ENCODE results near the gene EIF4E1B.
"Not testable (repeated sequence)": the region's sequence is repeated elsewhere in the genome, so short reads cannot be mapped to it uniquely, and the experiment has no call there.

Gene EIF4E1B, protein sequence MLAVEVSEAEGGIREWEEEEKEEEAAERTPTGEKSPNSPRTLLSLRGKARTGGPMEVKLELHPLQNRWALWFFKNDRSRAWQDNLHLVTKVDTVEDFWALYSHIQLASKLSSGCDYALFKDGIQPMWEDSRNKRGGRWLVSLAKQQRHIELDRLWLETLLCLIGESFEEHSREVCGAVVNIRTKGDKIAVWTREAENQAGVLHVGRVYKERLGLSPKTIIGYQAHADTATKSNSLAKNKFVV

DNA sequence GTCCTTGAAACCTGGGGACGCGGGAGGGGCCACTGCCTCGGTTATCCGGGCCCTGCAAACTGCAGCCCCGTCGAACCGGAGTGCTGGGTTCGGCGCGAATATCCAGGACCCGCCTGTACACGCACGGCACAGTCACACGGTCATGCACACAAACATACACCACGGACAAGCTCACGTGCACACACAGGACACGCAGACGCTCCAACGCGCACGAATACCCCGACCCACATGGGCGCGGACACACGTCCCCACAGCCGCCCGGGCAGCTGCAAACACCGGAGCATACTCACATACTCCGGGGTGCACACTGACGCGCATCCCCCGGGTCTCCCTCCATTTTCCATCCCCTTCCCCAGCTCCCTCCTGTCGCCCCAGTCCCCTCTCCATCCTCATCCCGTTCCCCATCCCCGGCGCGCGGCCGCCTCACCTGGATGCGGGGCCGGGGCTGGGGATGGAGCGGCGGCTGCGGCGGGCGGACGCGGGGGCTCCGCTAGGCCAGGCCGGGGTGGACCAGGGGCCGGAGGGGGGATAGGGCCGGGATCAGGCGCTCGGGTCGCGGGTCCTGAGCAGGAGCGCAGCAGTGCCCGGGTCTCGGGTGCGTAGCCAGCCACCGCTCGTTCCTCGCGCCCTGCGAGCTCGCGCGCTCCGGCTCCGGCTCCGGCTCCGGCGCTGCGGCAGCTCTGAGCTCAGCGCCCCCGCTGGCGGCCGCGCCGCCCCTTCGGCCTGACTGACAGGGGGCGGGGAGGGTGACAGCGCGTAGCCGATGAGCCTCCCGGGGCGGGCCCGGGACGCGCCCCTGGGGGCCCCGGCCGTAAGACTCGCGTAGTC is at the start of gene EIF4E1B, which contains the start of gene SNCB:
EIF4E1B (plus strand) TSS at position 823 of the 828 bp plus-strand sequence. CDS start 12,113 bp downstream, outside the sequence.
SNCB (minus strand) TSS at position 682 of the 828 bp plus-strand sequence. CDS start 880 bp downstream, outside the sequence.
- DNase-seq: peak; percentile 17

DNA sequence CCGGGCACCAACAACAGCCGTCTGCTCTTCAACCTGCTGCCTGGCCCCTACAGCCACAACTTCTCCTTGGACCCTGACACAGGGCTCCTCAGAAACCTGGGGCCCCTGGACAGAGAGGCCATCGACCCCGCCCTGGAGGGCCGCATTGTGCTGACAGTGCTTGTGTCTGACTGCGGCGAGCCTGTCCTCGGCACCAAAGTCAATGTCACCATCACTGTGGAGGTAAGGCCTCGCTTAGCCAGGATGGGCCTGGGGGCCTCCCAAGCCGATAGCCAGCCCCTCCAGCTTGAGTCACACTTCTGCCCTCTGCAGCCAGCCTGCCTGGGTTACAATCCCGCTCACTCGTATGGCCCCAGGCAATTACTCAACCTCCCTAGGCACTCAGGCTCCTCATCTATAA is 49.1 kb upstream of the EIF4E1B start:
- DNase-seq: no peak

DNA sequence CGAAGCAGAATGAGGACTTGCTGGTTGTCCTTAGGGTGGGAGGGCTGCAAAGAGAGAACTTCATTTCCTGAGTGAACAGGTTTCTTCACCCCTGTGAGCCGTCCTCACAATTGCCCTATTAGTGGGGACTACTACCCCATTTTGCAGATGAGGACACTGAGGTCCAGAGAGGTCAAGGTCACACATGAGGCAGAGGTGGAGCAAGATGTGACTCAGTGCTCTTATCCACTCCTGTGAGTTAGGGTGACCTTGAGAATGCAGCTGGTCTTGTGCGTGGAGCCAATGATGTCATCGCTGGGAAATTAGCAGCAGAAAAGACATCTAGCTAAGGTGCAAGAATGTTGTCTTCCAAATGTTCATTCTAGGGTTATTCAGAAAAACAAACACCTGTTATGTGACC is 47.4 kb upstream of the EIF4E1B start:
- DNase-seq: no peak

DNA sequence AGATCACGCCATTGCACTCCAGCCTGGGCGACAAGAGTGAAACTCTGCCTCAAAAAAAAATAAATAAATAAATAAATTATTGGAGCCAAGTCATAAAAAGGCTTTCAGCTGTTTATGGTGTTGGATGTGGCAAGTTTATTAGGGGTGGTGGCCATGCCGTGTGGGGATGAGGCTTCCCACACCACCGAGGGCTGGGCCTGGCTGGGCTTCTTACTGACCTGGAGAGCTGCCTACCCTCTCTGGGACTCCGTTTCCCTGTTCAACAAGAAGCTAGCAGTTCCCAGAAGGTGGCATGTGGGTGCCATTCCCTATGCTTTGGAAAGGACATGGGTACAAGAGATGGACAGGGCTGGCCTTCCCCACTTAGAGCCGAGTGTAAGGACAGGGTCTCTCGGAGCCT is 43.1 kb upstream of the EIF4E1B start:
- no peak for DNase-seq

DNA sequence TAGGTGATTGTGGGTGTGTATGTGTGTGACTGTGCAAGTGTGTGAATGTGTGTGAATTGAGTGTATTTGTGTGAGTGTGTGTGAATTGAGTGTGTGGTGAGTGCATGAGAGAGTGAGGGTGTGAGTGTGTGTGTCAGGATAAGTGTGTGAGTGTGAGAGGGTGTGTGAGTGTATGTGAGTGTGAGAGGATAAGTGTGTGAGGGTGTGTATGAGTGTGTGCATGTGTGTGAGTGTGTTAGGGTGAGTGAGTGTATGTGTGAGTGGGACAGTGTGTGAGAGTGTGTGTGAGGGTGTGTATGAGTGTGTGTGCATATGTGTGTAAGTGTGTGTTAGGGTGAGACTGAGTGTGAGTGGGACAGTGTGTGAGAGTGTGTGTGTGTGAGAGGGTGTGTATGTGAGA is 42.2 kb upstream of the EIF4E1B start:
- DNase-seq: no peak

DNA sequence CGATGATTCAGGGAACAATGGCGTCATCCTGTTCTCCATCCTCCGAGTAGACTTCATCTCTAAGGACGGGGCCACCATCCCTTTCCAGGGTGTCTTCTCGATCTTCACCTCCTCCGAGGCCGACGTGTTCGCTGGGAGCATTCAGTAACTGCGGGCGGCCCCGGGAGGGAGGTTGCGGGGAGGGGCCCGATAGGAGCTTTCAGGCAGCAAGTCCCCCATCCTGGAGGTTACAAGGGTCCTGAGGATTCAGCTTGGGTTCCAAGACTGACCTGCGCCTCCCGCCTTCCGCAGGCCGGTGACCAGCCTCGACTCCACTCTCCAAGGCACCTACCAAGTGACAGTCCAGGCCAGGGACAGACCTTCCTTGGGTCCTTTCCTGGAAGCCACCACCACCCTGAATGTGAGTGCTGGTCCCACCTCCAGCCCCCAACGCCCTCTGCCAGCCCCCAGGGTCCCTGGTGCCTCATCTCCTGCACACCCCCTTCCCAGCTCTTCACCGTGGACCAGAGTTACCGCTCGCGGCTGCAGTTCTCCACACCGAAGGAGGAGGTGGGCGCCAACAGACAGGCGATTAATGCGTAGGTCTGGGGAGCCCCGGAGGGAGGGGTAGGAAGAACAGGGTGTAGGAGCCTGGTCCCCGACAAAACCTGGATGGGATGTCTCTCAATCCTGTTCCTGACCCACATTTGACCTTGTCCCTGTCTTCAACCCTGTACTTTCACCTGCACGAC is 41.3 kb upstream of the EIF4E1B start:
- no peak for DNase-seq

DNA sequence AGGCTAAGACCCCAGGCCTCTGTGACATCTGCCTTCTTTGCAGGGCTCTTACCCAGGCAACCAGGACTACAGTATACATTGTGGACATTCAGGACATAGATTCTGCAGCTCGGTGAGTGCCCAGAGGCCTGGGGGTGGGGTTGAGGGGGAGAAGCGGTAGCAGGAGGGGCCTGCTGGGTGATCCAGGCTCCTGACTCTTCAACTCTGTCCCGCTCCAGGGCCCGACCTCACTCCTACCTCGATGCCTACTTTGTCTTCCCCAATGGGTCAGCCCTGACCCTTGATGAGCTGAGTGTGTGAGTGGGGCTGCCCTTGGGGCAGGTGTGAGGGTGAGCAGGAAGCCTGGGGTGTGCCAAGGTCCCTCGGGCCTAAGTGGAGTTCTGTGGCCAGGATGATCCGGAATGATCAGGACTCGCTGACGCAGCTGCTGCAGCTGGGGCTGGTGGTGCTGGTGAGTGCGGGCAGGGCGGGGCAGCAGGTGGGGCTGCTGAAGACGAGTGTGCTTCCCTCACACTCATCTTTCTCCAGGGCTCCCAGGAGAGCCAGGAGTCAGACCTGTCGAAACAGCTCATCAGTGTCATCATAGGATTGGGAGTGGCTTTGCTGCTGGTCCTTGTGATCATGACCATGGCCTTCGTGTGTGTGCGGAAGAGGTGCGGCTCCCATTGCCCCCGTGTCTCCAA is 40.3 kb upstream of the EIF4E1B start:
- no peak for DNase-seq

DNA sequence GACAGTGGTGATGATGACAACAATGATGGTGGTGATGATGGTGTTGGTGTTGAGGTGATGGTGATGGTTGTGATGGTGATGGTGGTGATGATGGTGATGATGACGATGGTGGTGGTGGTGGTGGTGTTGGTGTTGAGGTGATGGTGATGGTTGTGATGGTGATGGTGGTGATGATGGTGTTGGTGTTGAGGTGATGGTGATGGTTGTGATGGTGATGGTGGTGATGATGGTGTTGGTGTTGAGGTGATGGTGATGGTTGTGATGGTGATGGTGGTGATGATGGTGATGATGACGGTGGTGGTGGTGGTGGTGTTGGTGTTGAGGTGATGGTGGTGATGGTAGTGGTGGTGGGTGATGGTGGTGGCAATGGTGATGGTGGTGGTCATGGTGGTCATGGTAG is 38.8 kb upstream of the EIF4E1B start:
- DNase-seq: not testable (repeated sequence)

DNA sequence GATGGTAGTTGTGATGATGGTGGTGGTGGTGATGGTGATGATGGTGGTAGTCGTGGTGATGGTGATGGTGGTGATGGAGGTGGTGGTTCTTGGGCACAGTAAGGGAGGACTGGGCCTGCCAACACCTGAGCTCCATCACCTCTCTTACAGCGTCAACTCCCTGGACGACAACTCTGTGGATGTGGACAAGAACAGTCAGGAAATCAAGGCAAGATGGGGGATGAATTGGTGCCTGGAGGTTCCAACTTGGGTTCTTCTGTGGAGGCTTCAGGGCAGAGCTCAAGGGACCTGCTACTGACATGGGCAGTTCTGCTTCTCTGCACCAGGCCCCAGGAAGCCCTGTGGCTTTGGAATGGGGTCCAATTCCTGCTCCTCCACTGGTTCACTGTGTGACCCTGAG is 37.9 kb upstream of the EIF4E1B start:
- no peak for DNase-seq

DNA sequence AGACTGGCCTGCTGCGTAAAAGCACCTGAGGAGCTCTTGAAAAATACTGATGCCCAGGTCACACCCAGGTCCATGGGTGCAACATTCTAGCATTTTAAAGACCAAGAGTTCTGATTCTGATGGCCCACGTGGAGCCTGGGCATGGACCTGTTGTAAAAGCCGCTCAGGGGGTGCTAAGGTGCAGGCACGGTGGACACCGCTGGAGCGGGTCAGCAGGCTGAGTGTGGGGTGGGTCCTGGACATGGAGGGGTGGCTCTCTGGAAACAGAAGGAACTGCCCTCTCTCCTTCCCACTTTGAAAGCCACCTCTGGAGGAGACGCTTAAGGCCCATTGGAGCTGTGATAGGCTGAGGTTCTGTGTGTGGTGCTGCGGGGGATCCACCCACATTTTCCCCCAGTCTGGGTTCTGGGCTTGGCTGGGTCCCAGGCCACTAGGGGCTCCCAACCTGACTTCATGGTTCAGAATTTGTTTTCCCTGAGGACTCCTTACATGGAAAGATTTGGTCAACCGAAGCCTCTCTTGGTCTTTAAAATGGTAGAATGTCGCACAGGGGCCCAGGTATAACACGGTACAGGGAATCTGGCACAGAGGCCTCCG is 37.1 kb upstream of the EIF4E1B start:
- no peak for DNase-seq

DNA sequence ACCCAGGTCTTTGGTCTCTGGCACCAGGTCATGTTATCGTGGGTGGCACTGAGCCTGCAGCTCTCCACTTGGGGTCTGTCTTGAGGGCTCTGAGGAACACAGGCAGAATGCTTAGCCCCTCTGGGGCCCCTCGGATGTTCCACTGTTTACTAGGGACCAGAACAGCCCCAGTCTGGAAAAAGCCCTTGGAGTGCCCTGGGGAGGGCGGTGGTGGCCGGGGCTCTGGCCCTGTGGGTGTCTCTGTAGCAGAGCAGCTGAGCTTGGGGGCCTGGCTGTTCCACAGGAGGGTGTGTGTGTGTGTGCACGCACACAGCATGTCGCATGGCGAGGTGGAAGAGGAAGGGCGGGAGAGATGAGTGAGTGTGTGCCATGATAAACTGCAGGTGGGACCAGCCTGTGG is 35.9 kb upstream of the EIF4E1B start:
- no peak for DNase-seq

DNA sequence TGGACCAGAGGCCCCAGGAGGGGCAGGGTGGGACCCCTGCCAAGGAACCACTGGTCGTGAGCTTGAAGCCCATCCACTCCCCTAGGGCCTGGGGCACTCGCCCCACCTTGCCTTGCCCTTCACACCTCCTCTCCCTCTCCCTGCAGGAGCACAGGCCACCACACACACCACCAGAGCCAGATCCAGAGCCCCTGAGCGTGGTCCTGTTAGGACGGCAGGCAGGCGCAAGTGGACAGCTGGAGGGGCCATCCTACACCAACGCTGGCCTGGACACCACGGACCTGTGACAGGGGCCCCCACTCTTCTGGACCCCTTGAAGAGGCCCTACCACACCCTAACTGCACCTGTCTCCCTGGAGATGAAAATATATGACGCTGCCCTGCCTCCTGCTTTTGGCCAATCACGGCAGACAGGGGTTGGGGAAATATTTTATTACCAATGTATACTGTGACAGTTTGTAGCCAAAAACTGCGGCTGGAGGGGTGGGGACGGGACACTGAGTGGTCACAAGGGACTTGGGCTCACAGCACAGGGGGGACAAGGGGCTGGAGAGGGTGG is 35.0 kb upstream of the EIF4E1B start:
- no peak for DNase-seq

DNA sequence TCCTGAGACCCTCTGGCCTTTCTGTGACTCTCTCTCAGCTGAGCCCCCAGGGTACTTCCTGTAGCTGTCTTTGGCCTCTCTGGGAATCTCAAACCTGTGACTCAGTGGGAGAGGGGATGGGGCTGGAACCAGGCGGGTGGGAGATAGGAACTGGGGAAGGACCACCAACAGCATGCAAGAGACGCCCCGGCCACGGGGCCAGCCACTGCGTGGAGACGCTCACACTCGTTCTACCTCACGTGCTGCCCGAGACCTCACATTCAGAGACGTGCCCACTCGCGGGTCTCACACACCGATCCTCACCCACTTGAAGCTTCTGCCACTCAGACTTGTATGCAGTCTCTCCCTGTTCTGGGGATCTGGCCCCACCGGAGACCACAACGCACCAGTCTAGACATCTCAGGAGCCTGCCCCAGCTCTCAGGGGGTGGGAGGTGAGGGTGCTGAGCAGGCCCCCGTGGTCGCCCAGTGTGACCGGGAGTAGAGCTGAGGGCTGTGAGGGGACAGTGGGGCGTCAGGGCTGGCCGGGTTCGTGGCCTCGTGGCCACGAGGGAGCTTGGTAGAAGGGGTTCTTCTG is 34.3 kb upstream of the EIF4E1B start:
- no peak for DNase-seq

DNA sequence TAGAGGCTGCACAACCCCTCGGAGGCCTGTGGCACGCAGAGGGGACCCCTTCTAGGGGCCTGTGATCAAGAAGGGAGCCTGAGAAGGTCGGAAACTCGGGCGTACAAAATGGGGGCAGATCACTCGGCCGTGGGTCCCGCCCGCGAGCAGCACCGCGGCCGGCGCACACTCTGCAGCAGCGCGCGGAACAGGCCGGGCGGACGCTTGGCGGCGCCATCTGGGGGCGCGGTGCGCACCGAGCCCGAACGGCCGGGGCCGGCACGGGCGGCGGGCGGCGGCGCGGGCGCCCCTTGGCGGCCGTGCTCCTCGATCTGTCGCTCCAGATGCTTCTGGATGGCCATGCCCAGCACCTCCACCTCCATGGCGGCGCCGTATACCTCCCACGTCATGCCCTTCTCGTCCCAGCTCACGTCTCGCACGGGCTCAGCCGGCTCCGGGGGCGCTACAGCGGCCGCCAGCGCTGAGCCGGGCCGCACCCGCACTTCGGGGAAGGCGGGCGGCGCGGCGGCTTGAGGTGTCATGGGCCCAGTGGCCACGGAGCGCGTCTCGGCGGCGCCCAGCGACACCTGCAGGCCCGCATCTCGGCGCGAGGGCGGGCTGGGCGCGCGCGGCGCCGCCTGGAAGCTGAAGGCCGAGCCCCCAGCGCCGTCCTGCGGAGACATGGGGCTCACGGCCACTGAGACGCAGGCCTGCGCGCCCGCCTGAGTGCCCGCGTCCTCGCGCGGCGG is 33.6 kb upstream of the EIF4E1B start:
- DNase-seq: no peak

DNA sequence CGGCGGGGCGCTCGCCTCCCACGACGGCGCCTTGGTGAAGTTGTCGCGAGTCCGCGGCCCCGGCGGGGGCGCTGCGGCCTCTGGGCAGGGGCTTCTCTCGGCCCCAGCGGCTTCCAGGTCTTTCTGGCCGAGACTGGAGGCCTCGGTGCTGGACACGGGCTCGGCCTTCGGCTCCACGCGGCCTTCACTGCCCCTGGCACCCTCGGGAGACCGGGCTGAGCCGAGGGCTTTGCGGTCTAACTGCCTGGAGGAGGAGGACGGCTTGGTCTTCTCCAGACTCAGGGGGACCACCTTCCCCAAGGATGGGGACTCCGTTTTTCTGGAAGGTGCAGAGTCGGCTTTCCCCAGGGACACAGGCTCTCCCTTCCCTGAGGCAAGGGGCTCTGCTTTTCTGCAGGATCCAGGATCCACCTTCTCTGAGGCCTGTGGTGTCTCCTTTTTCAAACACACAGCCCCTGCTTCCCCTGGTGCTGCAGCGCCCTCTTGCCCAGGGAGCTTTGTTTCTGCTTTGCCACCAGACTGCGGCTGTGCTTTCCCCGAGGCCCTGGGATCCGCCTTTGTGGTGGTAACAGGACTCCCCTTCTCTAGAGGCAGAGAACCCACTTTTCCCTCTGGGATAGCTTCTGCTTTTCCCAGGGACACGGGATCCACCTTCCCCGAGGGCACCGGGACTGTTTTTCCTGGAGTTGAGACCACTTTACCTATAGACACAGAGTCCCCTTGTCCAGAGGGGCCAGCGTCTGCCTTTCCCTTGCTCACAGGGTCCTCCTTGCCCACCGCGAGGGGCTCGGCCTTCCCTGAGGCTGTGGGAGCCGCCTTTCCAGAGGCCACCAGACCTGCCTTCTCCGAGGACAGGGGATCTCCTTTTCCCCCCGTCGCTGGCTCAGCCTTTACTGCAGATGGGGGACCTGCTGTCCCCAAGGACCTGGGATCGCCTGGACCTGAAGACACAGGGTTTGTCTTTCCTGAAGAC is 32.8 kb upstream of the EIF4E1B start:
- DNase-seq: no peak

DNA sequence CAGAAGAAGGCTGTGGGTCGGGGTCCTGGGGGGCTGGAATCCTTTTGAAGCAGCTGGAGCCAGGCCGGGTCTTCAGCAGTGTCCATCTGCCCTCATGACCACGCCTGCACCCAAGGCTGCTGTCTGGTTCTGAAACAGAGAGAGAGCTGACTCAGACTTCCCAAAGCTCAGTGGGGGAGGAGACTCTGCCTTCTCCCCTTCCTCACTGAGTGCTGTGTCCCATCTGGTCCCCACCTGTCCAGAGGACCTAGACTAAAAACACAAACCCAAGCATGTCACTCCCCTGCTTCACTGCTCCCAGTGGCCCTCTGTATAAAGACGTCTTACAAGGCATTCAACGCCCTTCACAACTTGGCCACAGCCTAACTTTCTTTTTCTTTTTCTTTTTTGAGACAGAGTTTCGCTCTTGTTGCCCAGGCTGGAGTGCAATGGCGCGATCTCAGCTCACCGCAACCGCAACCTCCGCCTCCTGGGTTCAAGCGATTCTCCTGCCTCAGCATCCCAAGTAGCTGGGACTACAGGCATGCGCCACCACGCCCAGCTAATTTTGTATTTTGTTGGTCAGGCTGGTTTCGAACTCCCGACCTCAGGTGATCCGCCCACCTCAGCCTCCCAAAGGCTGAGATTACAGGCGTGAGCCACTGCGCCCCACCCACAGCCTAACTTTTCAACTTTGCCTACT is 30.6 kb upstream of the EIF4E1B start:
- DNase-seq: not testable (repeated sequence)

DNA sequence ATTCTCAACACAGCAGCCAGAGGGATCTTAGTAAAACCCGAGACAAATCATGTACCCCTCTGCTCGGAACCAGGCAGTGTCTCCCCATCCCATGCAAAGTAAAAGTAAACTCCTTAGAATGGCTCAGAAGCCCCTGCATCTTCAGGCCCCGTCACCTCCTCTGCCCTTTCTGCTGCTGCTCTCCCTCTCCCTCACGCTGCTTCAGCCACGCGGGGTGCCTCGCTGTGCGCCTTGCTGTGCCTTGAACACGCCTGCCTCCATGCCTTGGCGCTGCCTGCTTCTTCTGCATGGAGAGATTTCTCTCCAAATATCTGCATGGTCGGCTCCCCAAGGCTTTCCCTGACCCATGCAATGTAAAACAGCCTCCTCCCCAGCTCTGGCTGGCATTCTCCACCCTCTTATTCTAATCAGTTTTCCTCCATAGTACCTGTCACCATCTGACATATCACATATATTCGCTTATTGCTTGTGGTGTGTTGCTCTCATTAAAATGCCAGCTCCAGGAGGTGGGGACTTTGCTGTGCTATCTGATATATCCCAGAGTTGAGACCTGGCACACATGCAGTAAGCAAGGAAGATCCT is 28.5 kb upstream of the EIF4E1B start:
- no peak for DNase-seq

DNA sequence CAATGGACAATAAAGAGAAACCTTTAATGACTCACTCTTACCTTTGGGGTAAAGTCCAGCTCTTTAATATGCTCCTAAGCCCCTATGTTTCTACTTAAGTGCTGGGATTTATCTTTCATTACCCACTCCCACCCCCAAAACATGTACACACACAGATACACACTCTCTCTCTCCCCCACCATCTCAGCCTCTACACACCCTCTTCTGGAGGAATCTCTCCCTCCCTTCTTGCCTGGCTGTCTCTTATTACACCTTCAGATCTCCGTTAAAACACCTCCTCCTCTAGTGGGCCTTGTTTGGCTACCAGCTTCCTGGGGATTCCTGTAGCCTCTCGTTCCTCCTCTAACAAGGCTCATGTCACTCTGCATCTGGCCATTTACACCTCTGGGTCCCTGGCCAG is 27.4 kb upstream of the EIF4E1B start:
- no peak for DNase-seq

DNA sequence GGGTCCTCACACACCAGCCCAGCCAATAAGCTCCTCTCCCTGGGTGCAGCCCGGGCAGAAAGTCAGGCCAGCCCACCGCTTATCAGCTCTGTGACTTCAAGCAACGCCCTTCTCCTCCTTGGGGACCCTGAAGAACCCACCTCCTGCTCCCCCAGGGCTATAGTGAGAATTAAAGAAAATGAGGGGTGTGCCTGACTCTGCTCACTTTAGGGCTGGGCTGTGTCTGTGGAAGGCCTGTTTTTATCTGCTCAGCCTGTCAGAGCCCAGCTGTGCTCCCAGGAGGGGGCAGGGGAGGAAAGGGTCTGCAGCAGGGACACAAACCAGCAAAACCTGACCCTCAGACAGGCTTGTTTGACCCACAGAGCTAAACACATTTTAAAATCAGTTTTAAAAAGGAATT is 24.4 kb upstream of the EIF4E1B start:
- no peak for DNase-seq
